HG03280 (cell line): ENCODE data around the gene LAMC3.
"Not testable (repeated sequence)": the region's sequence is repeated elsewhere in the genome, so short reads cannot be mapped to it uniquely, and the experiment has no call there.

Experiments
- ATAC-seq: cut with Tn5 transposase; IDR thresholded peaks from one replicate; pipeline ENCODE4 v1.9.1; 2021; ENCODE audit warnings: mild to moderate bottlenecking, moderate library complexity; ENCODE audit not compliant: unreplicated experiment

Gene LAMC3

GRCh38 chr9:130991778-130992681, 16.9 kb upstream of the LAMC3 start:
- ATAC-seq, result no peak

- ATAC-seq, result no peak
Observed at GRCh38 chr9:130992682-130993032, 16.3 kb upstream of the LAMC3 start.

GRCh38 chr9:130993303-130994030, 15.5 kb upstream of the LAMC3 start:
- ATAC-seq, result no peak

- ATAC-seq, result no peak
Observed at GRCh38 chr9:130994135-130995085, 14.6 kb upstream of the LAMC3 start.

GRCh38 chr9:130995086-130996011, 13.6 kb upstream of the LAMC3 start:
- no peak for ATAC-seq

- ATAC-seq, result no peak
Observed at GRCh38 chr9:130996205-130996604, 12.8 kb upstream of the LAMC3 start.

- ATAC-seq, result no peak
Observed at GRCh38 chr9:130996676-130997394, 12.1 kb upstream of the LAMC3 start.

GRCh38 chr9:130997395-130997684, 11.6 kb upstream of the LAMC3 start:
- ATAC-seq, result no peak

GRCh38 chr9:130997925-130998596, 10.9 kb upstream of the LAMC3 start:
- ATAC-seq, result no peak

GRCh38 chr9:130998597-130999244, 10.3 kb upstream of the LAMC3 start:
- no peak for ATAC-seq

- no peak for ATAC-seq
Observed at GRCh38 chr9:130999245-130999623, 9.7 kb upstream of the LAMC3 start.

- ATAC-seq, result not testable (repeated sequence)
Observed at GRCh38 chr9:131000526-131000925, 8.4 kb upstream of the LAMC3 start.

- ATAC-seq, result no peak
Observed at GRCh38 chr9:131001021-131001420, 8.0 kb upstream of the LAMC3 start.

- ATAC-seq, result no peak
Observed at GRCh38 chr9:131001990-131002389, 7.0 kb upstream of the LAMC3 start.

GRCh38 chr9:131006601-131007000, 2.4 kb upstream of the LAMC3 start:
- no peak for ATAC-seq

- no peak for ATAC-seq
Observed at GRCh38 chr9:131008086-131008485, 888 bp upstream of the LAMC3 start.

- ATAC-seq, result no peak
Observed at GRCh38 chr9:131008563-131008908, 438 bp upstream of the LAMC3 start.

GRCh38 chr9:131010482-131011273, 1.7 kb downstream of the LAMC3 start:
- ATAC-seq, result no peak
